Suprapubic skin (tissue), 4 donors: ENCODE measurements around the gene RASSF4.

Source experiments
- EP300 ChIP-seq: sonication (generic); formaldehyde crosslinking; IDR thresholded peaks from one replicate; pipeline ENCODE4 v1.6.1; 2017; ENCODE audit warnings: antibody characterized with exemption
- POLR2AphosphoS5 ChIP-seq, 3 donors: sonication (generic); formaldehyde crosslinking; IDR thresholded peaks; one replicate each; pipeline ENCODE4 v1.6.1; 2017; ENCODE audit warnings: antibody characterized with exemption in 3 of 3
- TF ChIP-seq, protein P1 (sequence below), 2 donors: fragments of 200-600 bp in 1 of 2; fragments of 450-650 bp in 1 of 2; sonication (generic) in 1 of 2; IDR thresholded peaks; one replicate each; pipeline ENCODE4 v1.5.1; 2016 to 2019; ENCODE audit warnings: antibody characterized with exemption in 2 of 2, mild to moderate bottlenecking in 1 of 2, moderate library complexity in 1 of 2

DNA sequence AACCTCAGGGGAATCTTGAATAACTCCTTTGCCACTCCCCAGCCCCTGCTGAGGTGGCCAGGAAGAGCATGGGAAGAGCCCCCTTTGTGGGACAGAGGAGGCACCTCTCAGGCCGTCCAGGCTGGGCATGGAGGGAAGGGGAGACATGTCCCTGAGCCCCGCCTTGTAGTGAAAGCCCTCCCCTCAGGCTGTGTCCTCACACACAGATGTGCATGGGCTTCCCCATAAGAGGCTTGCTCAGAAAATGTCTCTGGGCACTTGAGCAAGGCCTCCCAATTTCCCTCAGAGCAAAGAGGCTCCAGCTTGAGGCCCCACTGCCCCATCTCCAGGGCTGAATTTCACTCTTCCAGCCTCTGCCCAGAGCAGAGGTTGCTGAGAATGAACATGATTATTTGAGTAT lies 44.7 kb upstream of the RASSF4 start:
- TF ChIP-seq, protein P1, sequence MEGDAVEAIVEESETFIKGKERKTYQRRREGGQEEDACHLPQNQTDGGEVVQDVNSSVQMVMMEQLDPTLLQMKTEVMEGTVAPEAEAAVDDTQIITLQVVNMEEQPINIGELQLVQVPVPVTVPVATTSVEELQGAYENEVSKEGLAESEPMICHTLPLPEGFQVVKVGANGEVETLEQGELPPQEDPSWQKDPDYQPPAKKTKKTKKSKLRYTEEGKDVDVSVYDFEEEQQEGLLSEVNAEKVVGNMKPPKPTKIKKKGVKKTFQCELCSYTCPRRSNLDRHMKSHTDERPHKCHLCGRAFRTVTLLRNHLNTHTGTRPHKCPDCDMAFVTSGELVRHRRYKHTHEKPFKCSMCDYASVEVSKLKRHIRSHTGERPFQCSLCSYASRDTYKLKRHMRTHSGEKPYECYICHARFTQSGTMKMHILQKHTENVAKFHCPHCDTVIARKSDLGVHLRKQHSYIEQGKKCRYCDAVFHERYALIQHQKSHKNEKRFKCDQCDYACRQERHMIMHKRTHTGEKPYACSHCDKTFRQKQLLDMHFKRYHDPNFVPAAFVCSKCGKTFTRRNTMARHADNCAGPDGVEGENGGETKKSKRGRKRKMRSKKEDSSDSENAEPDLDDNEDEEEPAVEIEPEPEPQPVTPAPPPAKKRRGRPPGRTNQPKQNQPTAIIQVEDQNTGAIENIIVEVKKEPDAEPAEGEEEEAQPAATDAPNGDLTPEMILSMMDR (IDR thresholded peaks at IDR 0.05), result no peak
- no peak for TF ChIP-seq EP300
- TF ChIP-seq POLR2AphosphoS5 (IDR thresholded peaks at IDR 0.05), result no peak
